HG03060 (cell line): Measurements from ENCODE around the gene USP14.

Experiments used
- ATAC-seq: cut with Tn5 transposase; IDR thresholded peaks from one replicate; pipeline ENCODE4 v1.9.1; 2021; ENCODE audit warnings: low read depth, moderate number of reproducible peaks; ENCODE audit not compliant: unreplicated experiment

Gene USP14

GRCh38 chr18:159037-159652, 788 bp downstream of the USP14 start:
- ATAC-seq, result no peak

- no peak for ATAC-seq
These were observed 1.6 kb downstream of the USP14 start for GRCh38 chr18:159933-160332.

- ATAC-seq, result no peak
These were observed 2.6 kb downstream of the USP14 start for GRCh38 chr18:160831-161570.

- ATAC-seq, result no peak
These were observed 14.0 kb downstream of the USP14 start for GRCh38 chr18:172361-172760.

- no peak for ATAC-seq
These were observed 21.1 kb downstream of the USP14 start for GRCh38 chr18:179499-179898.

- no peak for ATAC-seq
These were observed 23.4 kb downstream of the USP14 start for GRCh38 chr18:181711-182110.

GRCh38 chr18:183769-184168, 25.4 kb downstream of the USP14 start:
- ATAC-seq, result no peak

GRCh38 chr18:189254-189653, 30.9 kb downstream of the USP14 start:
- no peak for ATAC-seq

GRCh38 chr18:191725-192124, 33.4 kb downstream of the USP14 start:
- no peak for ATAC-seq

GRCh38 chr18:192801-193200, 34.4 kb downstream of the USP14 start:
- ATAC-seq, result no peak

- no peak for ATAC-seq
These were observed 37.3 kb downstream of the USP14 start for GRCh38 chr18:195651-196050.

GRCh38 chr18:199214-199613, 40.9 kb downstream of the USP14 start:
- no peak for ATAC-seq

- no peak for ATAC-seq
These were observed 41.4 kb downstream of the USP14 start for GRCh38 chr18:199768-200167.

GRCh38 chr18:210075-210474, 51.7 kb downstream of the USP14 start:
- ATAC-seq, result no peak

GRCh38 chr18:210733-211132, 52.4 kb downstream of the USP14 start:
- ATAC-seq, result no peak

- no peak for ATAC-seq
These were observed 53.2 kb downstream of the USP14 start for GRCh38 chr18:211582-211981.

GRCh38 chr18:212780-213179, 54.4 kb downstream of the USP14 start:
- ATAC-seq, result no peak

GRCh38 chr18:213505-213904, 55.1 kb downstream of the USP14 start:
- no peak for ATAC-seq

GRCh38 chr18:213966-214365, 55.6 kb downstream of the USP14 start:
- no peak for ATAC-seq

- ATAC-seq, result no peak
These were observed 57.2 kb downstream of the USP14 start for GRCh38 chr18:215448-216010.

GRCh38 chr18:217532-218336, 59.4 kb downstream of the USP14 start:
- no peak for ATAC-seq
